C4-2B (cell line): Measurements from ENCODE around the gene LYPLA2.

Experiments
- CTCF ChIP-seq: fragments of 450-650 bp; conservative IDR thresholded peaks from 2 replicates; pipeline ENCODE4 v1.5.1; 2017; ENCODE audit warnings: mild to moderate bottlenecking
- ZFX ChIP-seq: fragments of 450-650 bp; IDR thresholded peaks from 2 replicates; pipeline ENCODE4 v1.6.1; 2017

- TF ChIP-seq CTCF (no peak), ZFX (no peak)
Measured at GRCh38 chr1:23779826-23780371, 11.0 kb upstream of the LYPLA2 start.
